RWPE2 (cell line): ENCODE data around the gene CCNQ.

Experiments used
- ATAC-seq: fragments of 200-7000 bp; cut with Tn5 transposase; 3 replicates; pipeline ENCODE4 v1.9.1; 2021; ENCODE audit warnings: low read depth
- DNase-seq: peaks from one replicate; pipeline ENCODE4 v3.0.0-alpha.2; 2020; ENCODE audit warnings: low spot score
- H3K27ac ChIP-seq: fragments of 450-650 bp; 2 replicates; pipeline ENCODE4 v1.5.1; 2017; ENCODE audit warnings: mild to moderate bottlenecking; ENCODE audit not compliant: poor library complexity, severe bottlenecking
- H3K27me3 ChIP-seq: fragments of 250-450 bp; sonication (Bioruptor Pico); 2 replicates; pipeline ENCODE4 v1.5.1; 2021; ENCODE audit warnings: mild to moderate bottlenecking, moderate library complexity; ENCODE audit not compliant: insufficient read depth, poor library complexity, severe bottlenecking
- H3K36me3 ChIP-seq: fragments of 250-450 bp; sonication (Bioruptor Pico); 2 replicates; pipeline ENCODE4 v1.5.1; 2020; ENCODE audit warnings: low read depth, mild to moderate bottlenecking, moderate library complexity
- H3K4me1 ChIP-seq: fragments of 250-450 bp; sonication (Bioruptor Pico); 2 replicates; pipeline ENCODE4 v1.5.1; 2021; ENCODE audit warnings: mild to moderate bottlenecking, moderate library complexity; ENCODE audit not compliant: insufficient read depth, poor library complexity, severe bottlenecking
- H3K4me3 ChIP-seq: fragments of 250-450 bp; sonication (Bioruptor Pico); 2 replicates; pipeline ENCODE4 v1.5.1; 2021; ENCODE audit warnings: mild to moderate bottlenecking, moderate library complexity; ENCODE audit not compliant: severe bottlenecking
- H3K9me3 ChIP-seq: fragments of 250-450 bp; sonication (Bioruptor Pico); 2 replicates; pipeline ENCODE4 v1.5.1; 2021; ENCODE audit warnings: mild to moderate bottlenecking, moderate library complexity; ENCODE audit not compliant: severe bottlenecking
- TF ChIP-seq, protein P1 (sequence below): fragments of 450-650 bp; IDR thresholded peaks from one replicate; pipeline ENCODE4 v1.5.1; 2017; ENCODE audit warnings: mild to moderate bottlenecking, moderate library complexity; ENCODE audit not compliant: poor library complexity, severe bottlenecking

The CCNQ gene

DNA sequence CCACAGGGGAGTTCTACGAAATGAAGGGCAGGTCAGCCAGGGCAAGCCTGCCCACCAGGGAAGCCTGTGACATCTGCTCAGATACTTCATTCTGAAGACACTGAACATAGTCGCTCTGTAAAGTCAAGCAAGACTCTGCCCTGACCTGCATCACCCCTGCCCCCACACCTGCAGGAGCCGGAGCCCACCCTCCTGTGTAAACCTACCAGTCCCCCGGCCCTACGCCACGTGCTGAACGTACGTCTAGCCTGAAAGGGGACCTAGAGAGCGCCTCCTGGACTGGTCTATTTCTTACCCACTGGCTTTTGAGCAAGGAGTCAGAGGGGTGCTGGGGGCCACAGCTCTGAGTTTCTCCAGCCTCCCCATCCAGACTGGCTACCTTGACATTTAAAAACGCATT, 11.6 kb downstream of the CCNQ start:
- H3K36me3 ChIP-seq, result no peaks in the 10 kb centered on the region
- H3K4me3 ChIP-seq, result no peak overlapping the region
- ATAC-seq (no peak), DNase-seq (no peak)
- H3K27ac ChIP-seq, result no peak overlapping the region
- no peaks in the 10 kb centered on the region for H3K27me3 ChIP-seq
- H3K4me1 ChIP-seq, result no peaks in the 10 kb centered on the region
- TF ChIP-seq, protein P1, sequence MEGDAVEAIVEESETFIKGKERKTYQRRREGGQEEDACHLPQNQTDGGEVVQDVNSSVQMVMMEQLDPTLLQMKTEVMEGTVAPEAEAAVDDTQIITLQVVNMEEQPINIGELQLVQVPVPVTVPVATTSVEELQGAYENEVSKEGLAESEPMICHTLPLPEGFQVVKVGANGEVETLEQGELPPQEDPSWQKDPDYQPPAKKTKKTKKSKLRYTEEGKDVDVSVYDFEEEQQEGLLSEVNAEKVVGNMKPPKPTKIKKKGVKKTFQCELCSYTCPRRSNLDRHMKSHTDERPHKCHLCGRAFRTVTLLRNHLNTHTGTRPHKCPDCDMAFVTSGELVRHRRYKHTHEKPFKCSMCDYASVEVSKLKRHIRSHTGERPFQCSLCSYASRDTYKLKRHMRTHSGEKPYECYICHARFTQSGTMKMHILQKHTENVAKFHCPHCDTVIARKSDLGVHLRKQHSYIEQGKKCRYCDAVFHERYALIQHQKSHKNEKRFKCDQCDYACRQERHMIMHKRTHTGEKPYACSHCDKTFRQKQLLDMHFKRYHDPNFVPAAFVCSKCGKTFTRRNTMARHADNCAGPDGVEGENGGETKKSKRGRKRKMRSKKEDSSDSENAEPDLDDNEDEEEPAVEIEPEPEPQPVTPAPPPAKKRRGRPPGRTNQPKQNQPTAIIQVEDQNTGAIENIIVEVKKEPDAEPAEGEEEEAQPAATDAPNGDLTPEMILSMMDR, result no peak
- H3K9me3 ChIP-seq, result no peaks in the 10 kb centered on the region

DNA sequence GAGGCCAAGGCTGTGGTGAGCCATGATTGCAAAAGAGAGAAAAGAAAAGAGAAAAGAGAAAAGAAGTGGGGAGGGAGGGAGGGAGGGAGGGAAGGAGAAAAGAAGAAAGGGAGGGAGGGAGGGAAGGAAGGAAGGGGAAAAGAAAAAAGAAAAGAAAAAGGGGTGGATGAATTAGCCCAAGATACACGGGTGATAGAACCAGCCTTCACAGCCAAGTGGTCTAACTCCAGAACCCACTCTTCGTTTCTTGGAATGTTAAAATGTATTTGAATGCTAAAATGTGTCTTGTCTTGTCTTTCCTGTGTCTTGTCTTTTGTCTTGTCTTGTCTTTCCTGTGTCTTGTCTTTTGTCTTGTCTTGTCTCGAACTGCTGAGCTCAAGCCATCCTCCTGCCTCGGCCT, 13.1 kb downstream of the CCNQ start:
- H3K36me3 ChIP-seq, result no peaks in the 10 kb centered on the region
- H3K9me3 ChIP-seq, result no peaks in the 10 kb centered on the region
- no peaks in the 10 kb centered on the region for H3K27me3 ChIP-seq
- ATAC-seq (no peak), DNase-seq (no peak)
- no peak overlapping the region for H3K27ac ChIP-seq
- H3K4me3 ChIP-seq, result no peak overlapping the region
- no peaks in the 10 kb centered on the region for H3K4me1 ChIP-seq
- TF ChIP-seq, protein P1, result no peak

DNA sequence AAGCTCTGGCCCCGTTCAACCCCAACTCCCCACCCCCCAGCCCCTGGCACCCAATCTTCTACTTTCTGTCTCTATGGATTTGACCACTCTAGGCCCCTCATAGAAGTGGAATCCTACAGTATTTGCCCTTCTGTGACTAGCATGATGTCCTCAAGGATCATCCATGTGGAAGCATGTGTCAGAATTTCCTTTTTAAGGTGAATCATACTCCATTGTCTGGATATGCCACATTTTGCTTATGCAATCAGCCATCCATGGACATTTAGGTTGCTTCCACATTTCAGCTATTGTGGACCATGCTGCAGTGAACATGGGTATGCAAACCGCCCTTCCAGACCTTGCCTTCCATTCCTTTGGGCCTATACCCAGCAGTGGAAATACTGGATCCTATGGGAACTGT, 15.5 kb downstream of the CCNQ start:
- TF ChIP-seq, protein P1, result no peak
- Histone ChIP-seq H3K9me3 (no peaks in the 10 kb centered on the region), H3K27me3 (no peaks in the 10 kb centered on the region), H3K27ac (no peak overlapping the region), H3K4me3 (no peak overlapping the region), H3K4me1 (no peaks in the 10 kb centered on the region), H3K36me3 (no peaks in the 10 kb centered on the region)
- DNase-seq, result no peak
- no peak for ATAC-seq

DNA sequence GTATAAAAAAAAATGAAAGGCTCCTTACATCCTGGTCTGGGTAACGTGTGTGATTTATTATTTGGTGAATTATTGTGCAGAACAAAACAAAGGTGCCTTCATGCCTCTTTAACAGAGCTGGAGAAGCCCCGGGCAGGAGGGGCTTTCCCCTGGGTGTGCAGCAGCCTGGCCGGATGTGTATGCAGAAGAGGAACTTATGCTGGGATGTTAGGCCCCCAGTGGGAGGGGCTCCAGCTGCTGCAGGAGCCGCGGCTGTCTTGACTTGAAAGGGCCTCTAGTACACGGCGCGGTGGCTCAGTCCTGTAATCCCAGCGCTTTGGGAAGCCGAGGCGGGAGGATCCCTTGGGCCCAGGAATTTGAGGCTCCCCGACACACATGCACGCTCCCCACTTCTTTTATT, 16.0 kb downstream of the CCNQ start:
- H3K4me3 ChIP-seq, result no peak overlapping the region
- no peak overlapping the region for H3K27ac ChIP-seq
- H3K36me3 ChIP-seq, result no peaks in the 10 kb centered on the region
- H3K9me3 ChIP-seq, result no peaks in the 10 kb centered on the region
- no peaks in the 10 kb centered on the region for H3K27me3 ChIP-seq
- ATAC-seq (peak; percentile 56; the same call in 2 of the 3 replicates), DNase-seq (no peak)
- TF ChIP-seq, protein P1, result no peak
- no peaks in the 10 kb centered on the region for H3K4me1 ChIP-seq

DNA sequence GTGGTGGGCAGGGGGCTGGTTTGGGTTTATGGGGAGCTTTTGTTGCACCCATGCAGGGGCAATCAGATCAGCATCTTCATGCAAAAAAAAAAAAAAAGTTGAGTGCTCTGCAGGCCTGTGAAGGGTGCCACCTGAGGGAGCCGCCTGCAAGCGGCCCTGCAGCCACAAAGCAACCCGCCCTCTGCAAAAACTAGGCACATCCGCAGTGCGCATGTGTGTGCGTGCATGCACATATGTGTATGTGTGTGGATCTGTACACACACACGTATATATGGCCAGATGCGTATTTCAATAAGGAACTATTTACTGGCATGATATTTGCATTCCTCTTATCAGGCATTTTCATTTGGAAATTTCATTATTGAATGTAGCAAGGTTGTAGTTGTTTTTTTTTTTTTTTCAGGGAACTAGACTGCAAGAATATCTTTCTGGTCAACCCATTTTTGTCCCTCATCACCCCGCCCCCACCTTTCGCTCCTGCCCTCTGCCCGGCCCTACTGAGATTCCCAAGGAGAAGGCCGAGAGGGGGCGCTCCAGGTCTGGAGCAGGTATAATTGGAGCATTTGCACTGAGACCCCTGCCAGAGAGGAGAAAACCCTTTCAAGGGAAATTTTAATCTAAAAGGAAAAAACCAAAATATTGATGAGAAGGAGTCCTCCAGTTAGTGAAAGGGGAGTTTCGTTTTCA, 18.1 kb downstream of the CCNQ start:
- H3K36me3 ChIP-seq, result no peaks in the 10 kb centered on the region
- ATAC-seq (no peak), DNase-seq (no peak)
- H3K9me3 ChIP-seq, result no peaks in the 10 kb centered on the region
- no peaks in the 10 kb centered on the region for H3K4me1 ChIP-seq
- TF ChIP-seq, protein P1, result no peak
- H3K4me3 ChIP-seq, result no peak overlapping the region
- no peak overlapping the region for H3K27ac ChIP-seq
- no peaks in the 10 kb centered on the region for H3K27me3 ChIP-seq
